H9 (cell line): Measurements from ENCODE around the gene PRSS50. TPM values are rescaled to one million over a fixed set of nuclear protein-coding genes. Genes with fewer than 3 reads are reported as not detected.

Experiments
- DNase-seq: peaks from one replicate; pipeline ENCODE4 v3.0.0-alpha.2; 2017
- H2AFZ ChIP-seq: one replicate; pipeline ENCODE4 v1.6.1; 2013; ENCODE audit warnings: mild to moderate bottlenecking, low read length, control low read depth, moderate library complexity
- H2AK5ac ChIP-seq: 2 replicates; pipeline ENCODE4 v1.6.1; 2013; ENCODE audit warnings: low read length, control low read depth, mixed read lengths; ENCODE audit not compliant: insufficient read length
- H2BK120ac ChIP-seq: one replicate; pipeline ENCODE4 v1.6.1; 2013; ENCODE audit warnings: low read depth, mild to moderate bottlenecking, low read length, control low read depth, inconsistent platforms; ENCODE audit not compliant: poor library complexity, severe bottlenecking
- H2BK12ac ChIP-seq: 2 replicates; pipeline ENCODE4 v1.6.1; 2013; ENCODE audit warnings: low read length, control low read depth, mixed read lengths, low read depth; ENCODE audit not compliant: insufficient read length
- H2BK15ac ChIP-seq: 2 replicates; pipeline ENCODE4 v1.6.1; 2013; ENCODE audit warnings: low read depth, low read length, control low read depth
- H2BK20ac ChIP-seq: one replicate; pipeline ENCODE4 v1.6.1; 2013; ENCODE audit warnings: low read depth, mild to moderate bottlenecking, low read length, control low read depth, inconsistent platforms; ENCODE audit not compliant: poor library complexity, severe bottlenecking
- H2BK5ac ChIP-seq: 2 replicates; pipeline ENCODE4 v1.6.1; 2013; ENCODE audit warnings: low read length, control low read depth, mixed read lengths; ENCODE audit not compliant: insufficient read length
- H3K14ac ChIP-seq: 2 replicates; pipeline ENCODE4 v1.6.1; 2013; ENCODE audit warnings: low read length, control low read depth; ENCODE audit not compliant: insufficient read depth
- H3K18ac ChIP-seq: 2 replicates; pipeline ENCODE4 v1.6.1; 2013; ENCODE audit warnings: low read depth, mild to moderate bottlenecking, mixed read lengths, low read length, control low read depth; ENCODE audit not compliant: insufficient read length
- H3K23ac ChIP-seq: 2 replicates; pipeline ENCODE4 v1.6.1; 2013; ENCODE audit warnings: low read length, control low read depth, mixed read lengths, low read depth; ENCODE audit not compliant: insufficient read length
- H3K23me2 ChIP-seq: 2 replicates; pipeline ENCODE4 v1.6.1; 2013; ENCODE audit warnings: low read depth, mild to moderate bottlenecking, mixed read lengths, low read length, control low read depth; ENCODE audit not compliant: insufficient read length, poor library complexity, severe bottlenecking
- H3K27ac ChIP-seq: 2 replicates; pipeline ENCODE4 v1.5.1; 2013; ENCODE audit warnings: low read length, control low read depth, mixed read lengths, low read depth; ENCODE audit not compliant: insufficient read length
- H3K27me3 ChIP-seq: 2 replicates; pipeline ENCODE4 v1.6.1; 2013; ENCODE audit warnings: low read length, control low read depth, inconsistent platforms; ENCODE audit not compliant: insufficient read depth
- H3K4ac ChIP-seq: 2 replicates; pipeline ENCODE4 v1.6.1; 2013; ENCODE audit warnings: low read depth, mild to moderate bottlenecking, control low read depth, inconsistent platforms, low read length, moderate library complexity
- H3K4me1 ChIP-seq: 2 replicates; pipeline ENCODE4 v1.6.1; 2013; ENCODE audit warnings: low read length, control low read depth, inconsistent platforms; ENCODE audit not compliant: insufficient read depth
- H3K4me2 ChIP-seq: 2 replicates; pipeline ENCODE4 v1.6.1; 2013; ENCODE audit warnings: low read length, control low read depth, mixed read lengths; ENCODE audit not compliant: insufficient read length, insufficient read depth
- H3K56ac ChIP-seq: 2 replicates; pipeline ENCODE4 v1.6.1; 2013; ENCODE audit warnings: low read depth, mild to moderate bottlenecking, mixed read lengths, low read length, control low read depth; ENCODE audit not compliant: insufficient read length
- H3K79me1 ChIP-seq: 2 replicates; pipeline ENCODE4 v1.6.1; 2013; ENCODE audit warnings: low read depth, mild to moderate bottlenecking, moderate library complexity, low read length, control low read depth, inconsistent platforms; ENCODE audit not compliant: insufficient read depth, poor library complexity, severe bottlenecking
- H3K79me2 ChIP-seq: 2 replicates; pipeline ENCODE4 v1.6.1; 2013; ENCODE audit warnings: low read length, control low read depth, inconsistent platforms; ENCODE audit not compliant: insufficient read depth
- H3K9ac ChIP-seq: 2 replicates; pipeline ENCODE4 v1.6.1; 2013; ENCODE audit warnings: low read length, control low read depth, mixed read lengths; ENCODE audit not compliant: insufficient read length; ENCODE audit errors: extremely low read depth
- H3K9me3 ChIP-seq: one replicate; pipeline ENCODE4 v1.6.1; 2013; ENCODE audit warnings: low read depth, low read length, inconsistent platforms; ENCODE audit not compliant: control insufficient read depth
- H3T11ph ChIP-seq: one replicate; pipeline ENCODE4 v1.6.1; 2013; ENCODE audit warnings: mild to moderate bottlenecking, low read length, control low read depth, inconsistent platforms
- H4K20me1 ChIP-seq: one replicate; pipeline ENCODE4 v1.6.1; 2013; ENCODE audit not compliant: control insufficient read depth, insufficient read length, insufficient read depth
- H4K5ac ChIP-seq: 2 replicates; pipeline ENCODE4 v1.6.1; 2013; ENCODE audit warnings: low read depth, mild to moderate bottlenecking, mixed read lengths, low read length, control low read depth; ENCODE audit not compliant: insufficient read length
- H4K8ac ChIP-seq: replicated peaks from 2 replicates; pipeline ENCODE4 v1.6.1; 2013; ENCODE audit warnings: low read length, control low read depth, mixed read lengths, low read depth; ENCODE audit not compliant: insufficient read length
- H4K91ac ChIP-seq: 2 replicates; pipeline ENCODE4 v1.6.1; 2013; ENCODE audit warnings: low read depth, mild to moderate bottlenecking, moderate library complexity, mixed read lengths, low read length, control low read depth; ENCODE audit not compliant: insufficient read length
- H3K27ac Mint-ChIP-seq, 3 experiments: 2 replicates in 2 of 3; 3 replicates in 1 of 3; pipeline ENCODE4 v1.8.0; 2020 to 2021; ENCODE audit warnings: mixed read lengths in 3 of 3, mild to moderate bottlenecking in 1 of 3, moderate library complexity in 1 of 3
- H3K27me3 Mint-ChIP-seq: 2 replicates; pipeline ENCODE4 v1.8.0; 2021; ENCODE audit warnings: low read depth, mild to moderate bottlenecking, moderate library complexity, mixed read lengths
- H3K36me3 Mint-ChIP-seq, 3 experiments: 2 replicates in 2 of 3; 3 replicates in 1 of 3; pipeline ENCODE4 v1.8.0; 2020 to 2021; ENCODE audit warnings: low read depth in 3 of 3, mixed read lengths in 3 of 3; ENCODE audit not compliant: insufficient read depth in 1 of 3
- H3K4me1 Mint-ChIP-seq, 2 experiments: 2 replicates each; pipeline ENCODE4 v1.8.0; 2020; ENCODE audit warnings: mixed read lengths in 2 of 2
- H3K4me3 Mint-ChIP-seq, 2 experiments: 2 replicates in 1 of 2; 3 replicates in 1 of 2; pipeline ENCODE4 v1.8.0; 2020 to 2021; ENCODE audit warnings: mild to moderate bottlenecking in 2 of 2, mixed read lengths in 2 of 2, moderate library complexity in 1 of 2
- H3K9me3 Mint-ChIP-seq, 2 experiments: 2 replicates in 1 of 2; 3 replicates in 1 of 2; pipeline ENCODE4 v1.8.0; 2020; ENCODE audit warnings: mild to moderate bottlenecking in 2 of 2, mixed read lengths in 2 of 2, moderate library complexity in 1 of 2
- CTCF ChIP-seq: fragments of 200-600 bp; sonication (generic); conservative IDR thresholded peaks from 3 replicates; pipeline ENCODE4 v1.8.0; 2021; ENCODE audit warnings: antibody characterized with exemption, mild to moderate bottlenecking
- WGBS: extraction: QIAGEN DNeasy Blood & Tissue Kit; methylation state at CpG from one replicate; pipeline ENCODE4 v1.1.7; 2013; ENCODE audit warnings: missing lambda C conversion rate, low lambda C conversion rate, mixed read lengths; ENCODE audit not compliant: insufficient read length; ENCODE audit errors: extremely low coverage; 5-methylcytosine and 5-hydroxymethylcytosine counted together
- total RNA-seq: library from RNA; stranded (reverse); gene quantifications from 2 replicates; pipeline ENCODE4 v1.2.1, GENCODE V29; 2021

Gene PRSS50
- total RNA-seq, 1 experiment from 2014 or later, result 0.24 TPM

- Histone ChIP-seq H3K23me2 (no peaks in the 10 kb centered on the region), H3K4ac (no peak overlapping the region), H3K79me2 (no peaks in the 10 kb centered on the region), H4K5ac (no peak overlapping the region), H3K4me2 (no peak overlapping the region), H2BK15ac (no peak overlapping the region), H4K8ac (no peak overlapping the region), H3K9me3 (no peaks in the 10 kb centered on the region), H3K23ac (no peak overlapping the region), H4K91ac (no peak overlapping the region), H3K27me3 (no peaks in the 10 kb centered on the region), H3K79me1 (no peaks in the 10 kb centered on the region), H2AK5ac (no peak overlapping the region), H3K27ac (no peak overlapping the region), H3T11ph (no peak overlapping the region), H3K56ac (no peak overlapping the region), H3K14ac (no peak overlapping the region), H4K20me1 (no peaks in the 10 kb centered on the region), H3K4me1 (no peaks in the 10 kb centered on the region), H2AFZ (no peak overlapping the region), H2BK12ac (no peak overlapping the region), H3K18ac (no peak overlapping the region), H2BK5ac (no peak overlapping the region), H2BK20ac (no peak overlapping the region), H2BK120ac (no peak overlapping the region), H3K9ac (no peak overlapping the region)
- peak overlapping the region in 1 of 3 experiments; percentile 20; a peak in 2 of 7 replicates for H3K27ac Mint-ChIP-seq
- peaks cover 7% of the 10 kb centered on the region for H3K27me3 Mint-ChIP-seq
- WGBS, result no CpG with 5 or more reads among the region's 9 CpGs
- DNase-seq, result peak; percentile 17
- H3K4me3 Mint-ChIP-seq, result no peak overlapping the region
- H3K4me1 Mint-ChIP-seq, result peaks cover 6 to 7% of the 10 kb centered on the region in 2 experiments
- H3K9me3 Mint-ChIP-seq, result no peaks in the 10 kb centered on the region
- no peak for TF ChIP-seq CTCF
- H3K36me3 Mint-ChIP-seq, result no peaks in the 10 kb centered on the region
Observed at GRCh38 chr3:46733026-46733800, 15.5 kb upstream of the PRSS50 start.
